Neuron (in vitro differentiated cells): Measurements from ENCODE around the gene ZNF423.

Experiments
- H2AFZ ChIP-seq: one replicate; pipeline ENCODE4 v1.6.1; 2013; ENCODE audit warnings: low read depth, mild to moderate bottlenecking, inconsistent platforms, low read length, moderate library complexity
- H3K27me3 ChIP-seq: one replicate; pipeline ENCODE4 v1.6.1; 2013; ENCODE audit warnings: low read length; ENCODE audit not compliant: insufficient read depth
- H3K36me3 ChIP-seq: one replicate; pipeline ENCODE4 v1.6.1; 2013; ENCODE audit warnings: low read length; ENCODE audit not compliant: insufficient read depth
- H3K4me1 ChIP-seq: one replicate; pipeline ENCODE4 v1.6.1; 2013; ENCODE audit warnings: low read length; ENCODE audit not compliant: insufficient read depth
- H3K4me3 ChIP-seq: 2 replicates; pipeline ENCODE4 v1.5.1; 2013; ENCODE audit warnings: mild to moderate bottlenecking, low read length, moderate library complexity
- H3K9me3 ChIP-seq: one replicate; pipeline ENCODE4 v1.6.1; 2013; ENCODE audit warnings: low read length

ZNF423 gene

DNA sequence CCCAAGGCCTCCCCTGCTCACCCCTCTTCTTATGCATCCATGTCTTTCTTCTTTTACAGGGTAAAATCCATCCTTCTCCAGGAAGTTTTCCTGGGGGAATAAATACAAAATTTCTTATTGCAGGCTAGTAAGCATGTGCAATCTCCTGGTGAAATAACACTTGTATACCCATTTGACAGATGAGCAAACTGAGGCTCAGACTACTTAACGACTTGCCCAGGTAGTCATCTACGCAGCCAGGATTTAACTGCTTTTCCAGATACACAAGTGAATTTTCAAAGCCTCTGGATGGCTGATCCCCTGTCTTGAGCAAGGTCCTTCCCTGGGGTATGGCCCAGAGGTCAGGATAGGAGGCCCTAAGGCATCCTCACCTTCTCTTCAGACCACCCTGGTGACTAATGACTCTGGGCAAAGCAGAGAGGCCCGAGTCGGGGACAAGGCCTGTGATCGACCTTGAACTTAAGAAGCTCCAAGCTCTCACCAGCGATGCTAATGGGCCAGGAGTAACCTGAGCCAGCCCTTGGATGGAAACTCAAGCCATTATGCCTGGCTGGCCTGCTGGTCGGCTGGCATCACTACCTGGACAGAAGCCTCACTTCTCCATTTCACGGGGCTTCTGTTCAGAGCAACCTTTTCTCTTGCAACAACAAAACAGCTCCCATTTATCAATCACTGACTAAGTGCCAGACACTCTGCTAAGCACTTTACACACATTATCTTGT lies 33.1 kb downstream of the ZNF423 start:
- Histone ChIP-seq H3K36me3 (no peaks in the 10 kb centered on the region), H3K4me3 (no peak overlapping the region)

DNA sequence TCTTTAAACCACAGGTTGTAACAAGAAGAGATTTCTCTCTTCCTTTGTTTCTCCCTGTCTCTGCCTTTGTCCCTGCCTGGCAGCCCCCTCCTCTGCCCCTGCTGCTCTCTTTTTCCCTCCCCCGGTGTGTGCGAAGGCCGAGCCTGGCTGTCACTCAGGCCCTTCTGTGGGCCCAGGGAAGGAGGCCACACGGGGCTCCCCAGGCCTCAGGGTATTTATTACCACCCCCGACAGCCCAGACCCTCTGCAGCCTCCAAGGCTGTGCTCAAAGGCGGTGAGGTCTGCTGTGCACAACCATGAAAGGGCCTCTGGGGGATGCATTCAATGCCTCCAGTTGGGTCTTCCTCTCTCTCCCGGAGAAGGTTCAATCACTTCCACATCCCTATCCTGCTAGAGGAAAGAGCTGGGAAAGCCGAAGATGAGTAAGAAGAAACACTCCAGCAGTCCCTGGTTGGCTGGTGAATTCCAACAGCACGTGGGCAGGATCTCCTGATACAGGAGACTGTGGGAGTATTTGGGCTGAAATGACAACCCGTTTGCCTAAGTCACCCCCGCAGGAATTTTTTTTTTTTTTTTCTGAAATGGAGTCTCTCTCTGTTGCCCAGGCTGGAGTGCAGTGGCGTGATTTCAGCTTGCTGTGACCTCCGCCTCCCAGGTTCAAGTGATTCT lies 34.2 kb downstream of the ZNF423 start:
- Histone ChIP-seq H2AFZ (no peak overlapping the region), H3K27me3 (no peaks in the 10 kb centered on the region), H3K9me3 (no peaks in the 10 kb centered on the region), H3K4me1 (peaks cover 31% of the 10 kb centered on the region), H3K4me3 (no peak overlapping the region), H3K36me3 (peaks cover 10% of the 10 kb centered on the region)

More for the DNA sequence above, 33.1 kb downstream of the ZNF423 start:
- no peaks in the 10 kb centered on the region for H3K9me3 ChIP-seq
- no peaks in the 10 kb centered on the region for H3K27me3 ChIP-seq
- peaks cover 41% of the 10 kb centered on the region for H3K4me1 ChIP-seq
- H2AFZ ChIP-seq, result no peak overlapping the region

- no peaks in the 10 kb centered on the region for H3K9me3 ChIP-seq
- H3K27me3 ChIP-seq, result no peaks in the 10 kb centered on the region
- H2AFZ ChIP-seq, result no peak overlapping the region
- H3K4me1 ChIP-seq, result peaks cover 25% of the 10 kb centered on the region
- H3K4me3 ChIP-seq, result no peak overlapping the region
- H3K36me3 ChIP-seq, result peaks cover 12% of the 10 kb centered on the region
Measured at GRCh38 chr16:49821156-49821555, 34.8 kb downstream of the ZNF423 start.

DNA sequence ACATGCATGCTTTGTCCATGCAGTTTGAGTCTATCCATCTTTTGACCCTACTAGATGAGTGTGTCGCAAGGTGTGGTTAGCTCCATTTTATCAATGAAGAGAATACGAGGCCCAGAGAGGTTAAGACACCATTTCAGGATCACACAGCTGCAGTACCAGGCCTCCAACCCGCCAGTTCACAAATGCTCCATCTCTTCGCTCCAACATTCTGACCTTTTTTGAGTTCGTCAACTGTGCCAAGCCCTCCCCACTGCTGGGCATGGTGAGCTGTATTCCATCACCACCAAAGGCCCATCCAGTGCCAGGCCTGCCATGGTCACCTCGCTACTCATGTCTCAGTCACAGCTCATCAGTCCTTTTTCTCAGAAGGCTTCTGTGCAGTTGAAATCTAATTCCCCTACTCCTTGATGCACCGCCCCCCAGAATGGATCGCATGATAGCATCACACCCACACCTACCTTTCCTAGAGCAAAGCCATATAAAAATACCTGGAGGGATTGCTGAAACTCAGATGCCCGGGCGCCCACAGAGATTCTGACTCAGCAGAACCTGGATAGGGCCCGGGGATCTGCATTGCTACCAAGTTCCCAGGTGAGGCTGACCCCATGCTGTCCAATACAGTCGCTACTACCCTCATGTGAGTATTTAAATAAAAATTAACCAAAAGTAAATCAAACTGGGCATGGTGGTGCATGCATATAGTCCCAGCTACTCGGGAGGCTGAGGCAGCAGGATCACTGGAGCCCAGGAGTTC lies 38.0 kb downstream of the ZNF423 start:
- no peak overlapping the region for H2AFZ ChIP-seq
- H3K27me3 ChIP-seq, result no peaks in the 10 kb centered on the region
- H3K9me3 ChIP-seq, result no peaks in the 10 kb centered on the region
- no peak overlapping the region for H3K4me3 ChIP-seq
- H3K36me3 ChIP-seq, result peaks cover 27% of the 10 kb centered on the region
- peaks cover 9% of the 10 kb centered on the region for H3K4me1 ChIP-seq

DNA sequence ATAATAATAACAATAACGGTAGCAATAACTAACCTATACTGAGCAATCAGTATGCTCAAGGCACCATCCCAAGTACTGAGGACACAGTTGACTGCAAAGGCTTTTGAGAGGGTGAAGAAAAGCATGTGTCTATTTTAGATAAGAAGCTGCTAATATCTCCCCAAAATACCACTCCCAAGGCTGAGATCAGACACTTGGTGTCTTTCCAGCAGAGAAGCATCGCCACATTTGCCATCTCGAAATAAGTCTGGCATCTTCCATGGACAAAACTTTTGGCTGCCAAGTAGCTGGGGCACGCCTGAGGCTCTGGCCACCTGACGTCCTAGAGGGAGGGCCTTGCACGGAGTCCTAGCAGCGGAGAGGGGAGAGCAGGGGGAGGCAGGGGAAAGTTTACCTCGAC lies 39.0 kb downstream of the ZNF423 start:
- Histone ChIP-seq H3K27me3 (no peaks in the 10 kb centered on the region), H3K4me1 (peaks cover 11% of the 10 kb centered on the region), H3K36me3 (peaks cover 27% of the 10 kb centered on the region), H3K9me3 (no peaks in the 10 kb centered on the region), H3K4me3 (no peak overlapping the region), H2AFZ (no peak overlapping the region)

DNA sequence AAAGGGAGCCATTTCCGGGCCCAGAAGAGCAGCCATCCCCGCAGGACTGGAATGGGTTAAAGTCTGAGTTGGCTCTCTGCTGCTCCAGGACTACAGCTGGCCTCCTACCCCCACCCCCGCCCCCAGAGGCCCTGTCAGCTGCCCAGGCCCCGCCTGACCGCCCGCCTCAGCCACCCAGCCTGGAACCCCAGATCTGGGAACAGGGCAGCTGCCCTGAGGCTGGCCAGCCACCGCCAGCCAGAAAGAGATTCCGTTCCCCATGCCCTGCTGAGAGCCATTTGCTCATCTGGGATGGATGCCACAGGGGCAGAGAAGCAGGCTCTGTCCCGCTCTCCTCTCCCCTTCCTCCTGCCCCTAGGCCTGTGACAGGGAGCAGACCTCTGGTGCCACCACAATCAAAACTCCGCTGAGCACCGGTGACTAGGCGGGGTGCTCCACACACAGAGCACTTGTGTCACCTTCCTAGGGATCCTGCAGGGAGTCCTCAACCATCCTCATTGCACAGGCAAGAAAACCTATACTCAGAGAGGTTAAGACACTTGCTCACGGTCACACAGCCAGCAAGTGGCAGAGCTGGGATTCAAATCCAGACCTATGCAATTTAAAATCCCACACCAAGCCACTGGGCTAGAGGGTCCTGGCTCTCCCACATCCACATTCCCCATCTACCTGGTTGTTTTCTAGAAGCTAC lies 44.1 kb downstream of the ZNF423 start:
- Histone ChIP-seq H2AFZ (no peak overlapping the region), H3K36me3 (peaks cover 17% of the 10 kb centered on the region), H3K9me3 (no peaks in the 10 kb centered on the region), H3K4me3 (no peak overlapping the region), H3K4me1 (peaks cover 22% of the 10 kb centered on the region), H3K27me3 (no peaks in the 10 kb centered on the region)

DNA sequence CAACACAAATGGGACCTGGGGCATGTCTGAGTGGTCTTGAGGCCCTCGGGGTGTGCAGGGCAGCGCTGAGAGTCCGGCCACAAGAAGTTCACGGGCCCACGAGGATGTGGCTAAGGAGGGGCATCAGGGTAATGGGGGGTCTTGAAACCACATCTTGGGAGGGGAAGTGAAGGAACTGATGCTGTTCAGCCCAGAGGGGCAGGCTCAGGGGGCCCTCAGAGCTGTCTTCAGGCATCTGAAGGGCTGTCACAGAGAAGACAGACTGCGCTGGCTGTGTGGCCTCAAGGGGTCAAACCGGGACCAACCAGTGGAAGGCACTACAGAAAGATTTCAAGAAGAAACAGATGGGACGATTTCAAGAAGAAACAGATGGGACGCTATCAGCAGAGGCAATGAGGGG lies 45.1 kb downstream of the ZNF423 start:
- Histone ChIP-seq H3K9me3 (no peaks in the 10 kb centered on the region), H2AFZ (no peak overlapping the region), H3K4me1 (peaks cover 22% of the 10 kb centered on the region), H3K36me3 (peaks cover 15% of the 10 kb centered on the region), H3K27me3 (no peaks in the 10 kb centered on the region), H3K4me3 (no peak overlapping the region)

- peaks cover 22% of the 10 kb centered on the region for H3K4me1 ChIP-seq
Measured at GRCh38 chr16:49809561-49809960, 46.4 kb downstream of the ZNF423 start.

DNA sequence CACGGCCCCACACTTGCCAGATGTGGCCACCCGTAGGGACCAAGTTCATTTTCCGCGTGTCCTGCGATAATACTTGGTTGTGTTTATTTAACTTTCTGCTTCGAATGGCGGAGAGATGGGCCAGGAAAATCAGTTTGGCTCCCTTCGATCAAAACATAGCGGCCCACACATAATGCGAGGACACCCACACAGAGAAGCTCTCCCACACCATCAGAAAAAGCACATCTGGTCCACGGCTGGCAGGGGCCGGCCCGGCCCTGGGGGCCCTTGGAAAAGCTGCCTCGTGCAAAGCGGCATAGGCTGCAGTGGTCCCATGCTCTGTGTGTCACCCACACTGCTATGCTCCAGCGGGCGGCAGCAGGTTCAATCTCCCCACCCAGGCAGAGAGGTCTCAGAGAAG lies 46.9 kb downstream of the ZNF423 start:
- Histone ChIP-seq H3K27me3 (no peaks in the 10 kb centered on the region), H2AFZ (no peak overlapping the region), H3K9me3 (no peaks in the 10 kb centered on the region), H3K36me3 (peaks cover 10% of the 10 kb centered on the region), H3K4me3 (no peak overlapping the region), H3K4me1 (peaks cover 22% of the 10 kb centered on the region)

More at GRCh38 chr16:49809561-49809960, 46.4 kb downstream of the ZNF423 start:
- Histone ChIP-seq H2AFZ (no peak overlapping the region), H3K27me3 (no peaks in the 10 kb centered on the region), H3K9me3 (no peaks in the 10 kb centered on the region), H3K36me3 (peaks cover 11% of the 10 kb centered on the region), H3K4me3 (no peak overlapping the region)

DNA sequence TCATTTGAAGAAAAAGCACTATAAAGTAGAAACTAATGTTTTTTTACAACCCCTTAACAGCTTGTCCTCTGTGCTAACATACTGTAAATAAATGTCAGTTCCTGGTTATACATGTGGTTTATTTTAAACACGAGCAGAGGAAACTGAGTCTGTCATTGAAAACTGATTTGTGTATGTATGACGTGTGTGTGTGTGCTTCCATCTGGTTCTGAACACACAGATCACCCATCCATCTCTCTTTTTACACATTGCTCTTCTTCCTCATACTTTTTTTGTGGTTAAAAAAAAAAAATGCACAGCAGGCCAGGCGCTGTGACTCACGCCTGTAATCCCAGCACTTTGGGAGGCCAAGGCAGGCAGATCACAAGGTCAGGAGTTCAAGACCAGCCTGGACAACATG lies 49.5 kb downstream of the ZNF423 start:
- Histone ChIP-seq H3K36me3 (peaks cover 8% of the 10 kb centered on the region), H3K9me3 (no peaks in the 10 kb centered on the region), H3K27me3 (no peaks in the 10 kb centered on the region), H3K4me3 (no peak overlapping the region), H2AFZ (no peak overlapping the region), H3K4me1 (peaks cover 14% of the 10 kb centered on the region)

GRCh38 chr16:49801290-49801689 lies 54.6 kb downstream of the ZNF423 start:
- Histone ChIP-seq H3K36me3 (peaks cover 11% of the 10 kb centered on the region), H3K27me3 (no peaks in the 10 kb centered on the region), H3K4me3 (no peak overlapping the region), H2AFZ (no peak overlapping the region), H3K9me3 (no peaks in the 10 kb centered on the region), H3K4me1 (no peaks in the 10 kb centered on the region)

GRCh38 chr16:49800876-49801275 lies 55.0 kb downstream of the ZNF423 start:
- peaks cover 11% of the 10 kb centered on the region for H3K36me3 ChIP-seq
- H3K9me3 ChIP-seq, result no peaks in the 10 kb centered on the region
- H2AFZ ChIP-seq, result no peak overlapping the region
- H3K4me1 ChIP-seq, result no peaks in the 10 kb centered on the region
- H3K4me3 ChIP-seq, result no peak overlapping the region
- H3K27me3 ChIP-seq, result no peaks in the 10 kb centered on the region

GRCh38 chr16:49800441-49800840 lies 55.5 kb downstream of the ZNF423 start:
- Histone ChIP-seq H3K36me3 (peaks cover 8% of the 10 kb centered on the region), H3K9me3 (no peaks in the 10 kb centered on the region), H3K4me1 (no peaks in the 10 kb centered on the region), H3K27me3 (no peaks in the 10 kb centered on the region), H3K4me3 (no peak overlapping the region), H2AFZ (no peak overlapping the region)
